K562 (cell line): ENCODE data around the gene TAMALIN. TPM values are rescaled to one million over a fixed set of nuclear protein-coding genes. Genes with fewer than 3 reads are reported as not detected.

ENCODE experiments used
- CCNT2 ChIP-seq: IDR thresholded peaks from 2 replicates; pipeline ENCODE4 v1.6.1; 2011; ENCODE audit warnings: borderline replicate concordance, low read depth, mild to moderate bottlenecking, moderate library complexity, mixed read lengths, low read length; ENCODE audit not compliant: insufficient read length; ENCODE audit errors: extremely low read depth
- ESRRA ChIP-seq: fragments of 450-650 bp; IDR thresholded peaks from 2 replicates; pipeline ENCODE4 v1.6.1; 2014; ENCODE audit warnings: low read depth, mild to moderate bottlenecking, moderate library complexity, borderline replicate concordance
- HDAC8 ChIP-seq: fragments of 450-650 bp; IDR thresholded peaks from 2 replicates; pipeline ENCODE4 v1.6.1; 2016; ENCODE audit warnings: mild to moderate bottlenecking, missing genetic modification characterization, moderate library complexity, missing compliant biosample characterization
- MAZ ChIP-seq, 2 experiments: fragments of 450-650 bp in 1 of 2; sonication (generic) in 1 of 2; formaldehyde crosslinking; IDR thresholded peaks in 1 of 2; conservative IDR thresholded peaks in 1 of 2; 2 replicates each; pipeline versions ENCODE4 v1.4.0 to v1.5.0; 2020; ENCODE audit warnings: mild to moderate bottlenecking in 1 of 2, missing genetic modification reagents in 1 of 2
- MTA1 ChIP-seq: fragments of 450-650 bp; IDR thresholded peaks from 2 replicates; pipeline ENCODE4 v1.6.1; 2017; ENCODE audit warnings: borderline replicate concordance
- NBN ChIP-seq: fragments of 450-650 bp; IDR thresholded peaks from 2 replicates; pipeline ENCODE4 v1.6.1; 2016; ENCODE audit warnings: low read depth, mild to moderate bottlenecking
- NFIC ChIP-seq: fragments of 450-650 bp; IDR thresholded peaks from 2 replicates; pipeline ENCODE4 v1.6.1; 2017; ENCODE audit warnings: mild to moderate bottlenecking, inconsistent platforms
- NFXL1 ChIP-seq: fragments of 450-650 bp; formaldehyde crosslinking; IDR thresholded peaks from 2 replicates; pipeline ENCODE4 v1.4.0; 2021; ENCODE audit warnings: mild to moderate bottlenecking
- NKRF ChIP-seq: fragments of 450-650 bp; IDR thresholded peaks from 2 replicates; pipeline ENCODE4 v1.6.1; 2016; ENCODE audit warnings: borderline replicate concordance
- NR4A1 ChIP-seq, 2 experiments: fragments of 250-450 bp in 1 of 2; fragments of 450-650 bp in 1 of 2; sonication (Bioruptor Pico) in 1 of 2; IDR thresholded peaks; 2 replicates each; pipeline versions ENCODE4 v1.4.0 to v1.6.1; 2016 to 2020; ENCODE audit warnings: mild to moderate bottlenecking in 2 of 2, missing compliant biosample characterization in 1 of 2, missing genetic modification characterization in 1 of 2, moderate library complexity in 1 of 2
- PURB ChIP-seq: sonication (generic); formaldehyde crosslinking; IDR thresholded peaks from 2 replicates; pipeline ENCODE4 v1.9.0; 2021; ENCODE audit warnings: low read depth, mild to moderate bottlenecking, missing genetic modification reagents
- RBM15 ChIP-seq: fragments of 200-400 bp; formaldehyde crosslinking; IDR thresholded peaks from 2 replicates; pipeline ENCODE4 v1.6.1; 2018; ENCODE audit warnings: mild to moderate bottlenecking, low read length, moderate library complexity; ENCODE audit not compliant: insufficient read depth
- TSC22D4 ChIP-seq: fragments of 450-650 bp; IDR thresholded peaks from 2 replicates; pipeline ENCODE4 v1.6.1; 2016; ENCODE audit warnings: missing genetic modification characterization, missing biosample characterization, control low read depth
- XRCC5 ChIP-seq: fragments of 200-400 bp; formaldehyde crosslinking; IDR thresholded peaks from 2 replicates; pipeline ENCODE4 v1.6.1; 2017; ENCODE audit warnings: low read depth, mild to moderate bottlenecking, low read length
- ZFPM2 ChIP-seq: fragments of 250-450 bp; sonication (Bioruptor Pico); IDR thresholded peaks from 2 replicates; pipeline ENCODE4 v1.5.1; 2022; ENCODE audit warnings: mild to moderate bottlenecking
- ZNF311 ChIP-seq: fragments of 250-450 bp; sonication (Bioruptor Pico); IDR thresholded peaks from 2 replicates; pipeline ENCODE4 v1.4.0; 2020; ENCODE audit warnings: mild to moderate bottlenecking, moderate library complexity
- ZNF354B ChIP-seq: fragments of 250-450 bp; sonication (Bioruptor Pico); IDR thresholded peaks from 2 replicates; pipeline ENCODE4 v1.4.0; 2020
- ZNF76 ChIP-seq: fragments of 250-450 bp; sonication (Bioruptor Pico); IDR thresholded peaks from 2 replicates; pipeline ENCODE4 v1.4.0; 2020; ENCODE audit warnings: mild to moderate bottlenecking, moderate library complexity, borderline replicate concordance
- ZSCAN32 ChIP-seq: fragments of 450-650 bp; formaldehyde crosslinking; IDR thresholded peaks from 2 replicates; pipeline ENCODE4 v1.4.0; 2020; ENCODE audit warnings: mild to moderate bottlenecking, moderate library complexity
- polyA plus RNA-seq, 8 experiments: library from polyadenylated mRNA; depleted of rRNA in 4 of 8; stranded (reverse) in 5 of 8; unstranded in 3 of 8; fragments of >200 nt; fragmentation: Nextera tagmentation in 2 of 8; fragmentation: Illumina TruSeq in 1 of 8; extraction: Ambion mirVana in 2 of 8; extraction: Trizol in 1 of 8; gene quantifications; 2 replicates each; pipeline versions ENCODE4 v1.2.1 to v1.2.3, GENCODE V29; 2011 to 2014; ENCODE audit warnings: inconsistent platforms in 1 of 8, missing spikeins in 1 of 8
- total RNA-seq, 7 experiments: library from RNA; depleted of rRNA in 6 of 7; stranded (reverse); fragments of >200 nt in 6 of 7; fragmentation: Illumina TruSeq in 2 of 7; extraction: Trizol in 2 of 7; gene quantifications; 2 replicates each; pipeline versions ENCODE4 v1.2.1 to v1.2.3, GENCODE V29; 2011 to 2021; ENCODE audit warnings: low replicate concordance in 1 of 7
- TF ChIP-seq, protein P1 (sequence below): fragments of 450-650 bp; IDR thresholded peaks from 2 replicates; pipeline ENCODE4 v1.7.1; 2018; ENCODE audit warnings: mild to moderate bottlenecking, low read depth; ENCODE audit not compliant: partially characterized antibody
- TF ChIP-seq, protein P2 (sequence below): IDR thresholded peaks from 3 replicates; pipeline ENCODE4 v1.6.1; 2011; ENCODE audit warnings: borderline replicate concordance, mild to moderate bottlenecking, moderate library complexity; ENCODE audit not compliant: insufficient read length; ENCODE audit errors: extremely low read depth

Gene TAMALIN
- total and polyA plus RNA-seq, 9 of the 15 experiments (the other 6 are each of a cell fraction or from before 2014, with no cell fraction given): 0.74 to 2.2 (median 1.5) TPM; not detected in 2

- TF ChIP-seq, protein P1, sequence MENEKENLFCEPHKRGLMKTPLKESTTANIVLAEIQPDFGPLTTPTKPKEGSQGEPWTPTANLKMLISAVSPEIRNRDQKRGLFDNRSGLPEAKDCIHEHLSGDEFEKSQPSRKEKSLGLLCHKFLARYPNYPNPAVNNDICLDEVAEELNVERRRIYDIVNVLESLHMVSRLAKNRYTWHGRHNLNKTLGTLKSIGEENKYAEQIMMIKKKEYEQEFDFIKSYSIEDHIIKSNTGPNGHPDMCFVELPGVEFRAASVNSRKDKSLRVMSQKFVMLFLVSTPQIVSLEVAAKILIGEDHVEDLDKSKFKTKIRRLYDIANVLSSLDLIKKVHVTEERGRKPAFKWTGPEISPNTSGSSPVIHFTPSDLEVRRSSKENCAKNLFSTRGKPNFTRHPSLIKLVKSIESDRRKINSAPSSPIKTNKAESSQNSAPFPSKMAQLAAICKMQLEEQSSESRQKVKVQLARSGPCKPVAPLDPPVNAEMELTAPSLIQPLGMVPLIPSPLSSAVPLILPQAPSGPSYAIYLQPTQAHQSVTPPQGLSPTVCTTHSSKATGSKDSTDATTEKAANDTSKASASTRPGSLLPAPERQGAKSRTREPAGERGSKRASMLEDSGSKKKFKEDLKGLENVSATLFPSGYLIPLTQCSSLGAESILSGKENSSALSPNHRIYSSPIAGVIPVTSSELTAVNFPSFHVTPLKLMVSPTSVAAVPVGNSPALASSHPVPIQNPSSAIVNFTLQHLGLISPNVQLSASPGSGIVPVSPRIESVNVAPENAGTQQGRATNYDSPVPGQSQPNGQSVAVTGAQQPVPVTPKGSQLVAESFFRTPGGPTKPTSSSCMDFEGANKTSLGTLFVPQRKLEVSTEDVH: no peak
- TF ChIP-seq, protein P2, sequence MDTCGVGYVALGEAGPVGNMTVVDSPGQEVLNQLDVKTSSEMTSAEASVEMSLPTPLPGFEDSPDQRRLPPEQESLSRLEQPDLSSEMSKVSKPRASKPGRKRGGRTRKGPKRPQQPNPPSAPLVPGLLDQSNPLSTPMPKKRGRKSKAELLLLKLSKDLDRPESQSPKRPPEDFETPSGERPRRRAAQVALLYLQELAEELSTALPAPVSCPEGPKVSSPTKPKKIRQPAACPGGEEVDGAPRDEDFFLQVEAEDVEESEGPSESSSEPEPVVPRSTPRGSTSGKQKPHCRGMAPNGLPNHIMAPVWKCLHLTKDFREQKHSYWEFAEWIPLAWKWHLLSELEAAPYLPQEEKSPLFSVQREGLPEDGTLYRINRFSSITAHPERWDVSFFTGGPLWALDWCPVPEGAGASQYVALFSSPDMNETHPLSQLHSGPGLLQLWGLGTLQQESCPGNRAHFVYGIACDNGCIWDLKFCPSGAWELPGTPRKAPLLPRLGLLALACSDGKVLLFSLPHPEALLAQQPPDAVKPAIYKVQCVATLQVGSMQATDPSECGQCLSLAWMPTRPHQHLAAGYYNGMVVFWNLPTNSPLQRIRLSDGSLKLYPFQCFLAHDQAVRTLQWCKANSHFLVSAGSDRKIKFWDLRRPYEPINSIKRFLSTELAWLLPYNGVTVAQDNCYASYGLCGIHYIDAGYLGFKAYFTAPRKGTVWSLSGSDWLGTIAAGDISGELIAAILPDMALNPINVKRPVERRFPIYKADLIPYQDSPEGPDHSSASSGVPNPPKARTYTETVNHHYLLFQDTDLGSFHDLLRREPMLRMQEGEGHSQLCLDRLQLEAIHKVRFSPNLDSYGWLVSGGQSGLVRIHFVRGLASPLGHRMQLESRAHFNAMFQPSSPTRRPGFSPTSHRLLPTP: no peak
- TF ChIP-seq XRCC5: no peak
- no peak for TF ChIP-seq HDAC8
- TF ChIP-seq ESRRA: peak; percentile 41; the same call in 1 of the 2 replicates
- TF ChIP-seq ZFPM2: no peak
- TF ChIP-seq NFXL1 (CRISPR knock-in tag): no peak
- TF ChIP-seq RBM15: no peak
- TF ChIP-seq NR4A1 (CRISPR knock-in tag; IDR thresholded peaks at IDR 0.05): no peak
- TF ChIP-seq NR4A1 (tag; IDR thresholded peaks at IDR 0.05): no peak
- TF ChIP-seq MTA1: peak; percentile 38; the same call in 1 of the 2 replicates
- TF ChIP-seq PURB (CRISPR knock-in tag): no peak
- no peak for TF ChIP-seq ZNF76 (CRISPR knock-in tag)
- no peak for TF ChIP-seq NFIC
- no peak for TF ChIP-seq ZSCAN32 (CRISPR knock-in tag)
- TF ChIP-seq NBN: no peak
- TF ChIP-seq NKRF: no peak
- peak; percentile 26 for TF ChIP-seq CCNT2
- no peak for TF ChIP-seq ZNF311 (CRISPR knock-in tag)
- no peak for TF ChIP-seq TSC22D4 (tag)
- no peak for TF ChIP-seq ZNF354B
- TF ChIP-seq MAZ (CRISPR knock-in tag; conservative IDR thresholded peaks at IDR 0.05 in 1 of 2, IDR thresholded peaks at IDR 0.05 in 1 of 2): peak; percentile 64 to 90
Measured at GRCh38 chr12:52010152-52010622, 3.4 kb downstream of the TAMALIN start (continued).
